Chondrocyte (in vitro differentiated cells): ENCODE measurements around the gene ACSF2. TPM values are rescaled to one million over a fixed set of nuclear protein-coding genes. Genes with fewer than 3 reads are reported as not detected.
"Not testable (repeated sequence)": the region's sequence is repeated elsewhere in the genome, so short reads cannot be mapped to it uniquely, and the experiment has no call there.

Experiments used
- DNase-seq: peaks from one replicate; pipeline ENCODE4 v3.0.0; 2021; ENCODE audit warnings: mixed read lengths, low spot score
- H3K27ac Mint-ChIP-seq: one replicate; pipeline ENCODE4 v1.8.0; 2021; ENCODE audit warnings: mild to moderate bottlenecking, moderate library complexity, mixed read lengths; ENCODE audit not compliant: unreplicated experiment
- H3K27me3 Mint-ChIP-seq: 2 replicates; pipeline ENCODE4 v1.8.0; 2021; ENCODE audit warnings: low read depth, mixed read lengths
- H3K36me3 Mint-ChIP-seq: 2 replicates; pipeline ENCODE4 v1.8.0; 2021; ENCODE audit warnings: low read depth, mixed read lengths
- H3K4me1 Mint-ChIP-seq: 2 replicates; pipeline ENCODE4 v1.8.0; 2021; ENCODE audit warnings: low read depth, mild to moderate bottlenecking, mixed read lengths
- H3K4me3 Mint-ChIP-seq: one replicate; pipeline ENCODE4 v1.8.0; 2021; ENCODE audit warnings: mild to moderate bottlenecking, moderate library complexity, mixed read lengths; ENCODE audit not compliant: unreplicated experiment
- H3K9me3 Mint-ChIP-seq: 2 replicates; pipeline ENCODE4 v1.8.0; 2021; ENCODE audit warnings: low read depth, mixed read lengths
- total RNA-seq: library from RNA; stranded (reverse); gene quantifications from 3 replicates; pipeline ENCODE4 v1.2.1, GENCODE V29; 2021
- TF ChIP-seq, protein P1 (sequence below): fragments of 200-600 bp; sonication (generic); IDR thresholded peaks from 2 replicates; pipeline ENCODE4 v1.5.0; 2021; ENCODE audit warnings: antibody characterized with exemption, mild to moderate bottlenecking, moderate library complexity

The ACSF2 gene
- total RNA-seq, 1 donor from 2014 or later: 17.4 TPM

DNA sequence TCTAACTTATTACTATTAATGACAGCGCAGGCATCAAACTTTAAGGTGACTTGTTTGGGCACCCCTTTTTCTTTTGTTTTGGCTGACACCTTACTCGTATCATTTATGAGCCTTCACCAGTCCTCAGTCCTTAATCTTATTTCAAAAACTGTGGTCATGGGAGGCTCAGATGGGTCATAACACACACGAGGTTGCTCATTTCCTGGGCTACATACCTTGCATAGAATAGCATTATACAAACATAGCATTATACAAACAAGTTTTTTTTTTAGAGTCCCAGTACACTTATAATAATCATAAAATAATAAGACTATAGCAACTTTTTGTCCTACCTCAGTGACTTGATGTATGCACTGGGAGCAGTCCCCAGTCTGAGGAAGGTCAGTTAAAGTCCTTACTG is 11.2 kb upstream of the ACSF2 start:
- Mint-ChIP-seq H3K36me3 (no peaks in the 10 kb centered on the region), H3K4me3 (no peak overlapping the region), H3K9me3 (no peaks in the 10 kb centered on the region), H3K27me3 (peaks cover 3% of the 10 kb centered on the region), H3K27ac (no peak overlapping the region), H3K4me1 (no peaks in the 10 kb centered on the region)
- TF ChIP-seq, protein P1, sequence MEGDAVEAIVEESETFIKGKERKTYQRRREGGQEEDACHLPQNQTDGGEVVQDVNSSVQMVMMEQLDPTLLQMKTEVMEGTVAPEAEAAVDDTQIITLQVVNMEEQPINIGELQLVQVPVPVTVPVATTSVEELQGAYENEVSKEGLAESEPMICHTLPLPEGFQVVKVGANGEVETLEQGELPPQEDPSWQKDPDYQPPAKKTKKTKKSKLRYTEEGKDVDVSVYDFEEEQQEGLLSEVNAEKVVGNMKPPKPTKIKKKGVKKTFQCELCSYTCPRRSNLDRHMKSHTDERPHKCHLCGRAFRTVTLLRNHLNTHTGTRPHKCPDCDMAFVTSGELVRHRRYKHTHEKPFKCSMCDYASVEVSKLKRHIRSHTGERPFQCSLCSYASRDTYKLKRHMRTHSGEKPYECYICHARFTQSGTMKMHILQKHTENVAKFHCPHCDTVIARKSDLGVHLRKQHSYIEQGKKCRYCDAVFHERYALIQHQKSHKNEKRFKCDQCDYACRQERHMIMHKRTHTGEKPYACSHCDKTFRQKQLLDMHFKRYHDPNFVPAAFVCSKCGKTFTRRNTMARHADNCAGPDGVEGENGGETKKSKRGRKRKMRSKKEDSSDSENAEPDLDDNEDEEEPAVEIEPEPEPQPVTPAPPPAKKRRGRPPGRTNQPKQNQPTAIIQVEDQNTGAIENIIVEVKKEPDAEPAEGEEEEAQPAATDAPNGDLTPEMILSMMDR: no peak
- DNase-seq: no peak

DNA sequence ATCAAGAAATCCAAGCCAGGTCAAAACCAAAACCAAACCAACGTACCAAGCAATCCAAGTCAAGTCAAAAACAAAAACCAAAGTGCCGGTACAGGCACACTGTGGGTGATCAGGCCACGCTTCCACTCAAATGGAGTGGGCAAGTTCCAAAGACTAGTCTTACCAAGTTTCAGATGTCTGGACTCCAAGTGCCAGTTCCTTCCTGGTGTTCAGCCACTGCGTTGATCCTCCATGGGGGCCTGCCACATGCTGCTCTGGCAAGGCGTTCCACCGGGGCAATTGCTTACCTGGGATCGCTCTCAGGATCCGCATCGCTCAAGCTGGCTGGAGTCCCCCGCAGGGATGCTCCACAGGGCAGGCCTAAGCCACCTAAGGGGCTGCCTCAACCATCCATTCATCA is 6.4 kb upstream of the ACSF2 start:
- H3K4me1 Mint-ChIP-seq: peaks cover 20% of the 10 kb centered on the region
- not testable (repeated sequence) for H3K27ac Mint-ChIP-seq, H3K36me3 Mint-ChIP-seq, H3K27me3 Mint-ChIP-seq, DNase-seq, H3K9me3 Mint-ChIP-seq, H3K4me3 Mint-ChIP-seq

DNA sequence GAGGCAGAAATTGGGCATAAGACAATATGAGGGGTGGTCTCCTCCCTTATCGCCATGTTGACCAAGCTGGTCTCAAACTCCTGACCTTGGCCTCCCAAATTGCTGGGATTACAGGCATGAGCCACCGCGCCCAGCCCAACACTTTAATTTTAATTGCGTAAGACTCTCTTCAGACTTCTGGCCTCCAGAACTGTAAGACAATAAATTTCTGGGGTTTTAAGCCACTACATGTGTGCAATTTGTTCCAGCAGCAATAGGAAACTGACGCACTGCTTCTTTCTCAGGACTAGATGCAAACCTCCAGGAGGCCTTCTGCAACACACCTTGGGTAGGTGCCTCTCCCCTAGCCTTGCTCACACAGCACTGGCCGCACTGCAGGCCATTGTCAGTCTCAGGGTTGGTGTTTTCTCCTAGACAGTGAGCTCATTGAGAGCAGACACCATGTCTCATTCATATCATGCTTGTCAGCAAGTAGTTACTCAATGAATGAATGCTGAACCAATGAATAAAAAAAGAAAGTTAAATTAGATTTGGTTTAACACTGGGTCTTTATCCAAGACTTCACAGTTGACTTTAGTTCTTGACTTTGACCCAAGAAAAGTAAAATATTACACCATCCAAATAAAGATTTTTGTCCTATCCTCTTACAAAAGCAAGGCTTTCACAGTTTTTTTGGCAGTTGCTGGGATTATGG is 5.5 kb upstream of the ACSF2 start:
- H3K4me1 Mint-ChIP-seq: peaks cover 24% of the 10 kb centered on the region
- H3K4me3 Mint-ChIP-seq: no peak overlapping the region
- H3K36me3 Mint-ChIP-seq: no peaks in the 10 kb centered on the region
- DNase-seq: no peak
- H3K9me3 Mint-ChIP-seq: no peaks in the 10 kb centered on the region
- H3K27ac Mint-ChIP-seq: peak overlapping the region; percentile 25
- TF ChIP-seq, protein P1: no peak
- H3K27me3 Mint-ChIP-seq: peaks cover 3% of the 10 kb centered on the region

GRCh38 chr17:50421308-50422051 is 4.5 kb upstream of the ACSF2 start:
- H3K9me3 Mint-ChIP-seq: no peaks in the 10 kb centered on the region
- H3K27me3 Mint-ChIP-seq: peaks cover 3% of the 10 kb centered on the region
- H3K27ac Mint-ChIP-seq: peak overlapping the region; percentile 13
- DNase-seq: no peak
- H3K4me1 Mint-ChIP-seq: peaks cover 27% of the 10 kb centered on the region
- H3K36me3 Mint-ChIP-seq: no peaks in the 10 kb centered on the region
- TF ChIP-seq, protein P1: no peak
- peak overlapping the region; percentile 31 for H3K4me3 Mint-ChIP-seq

GRCh38 chr17:50422738-50423137 is 3.3 kb upstream of the ACSF2 start:
- Mint-ChIP-seq H3K27ac (no peak overlapping the region), H3K27me3 (peaks cover 3% of the 10 kb centered on the region), H3K36me3 (no peaks in the 10 kb centered on the region), H3K4me1 (peaks cover 39% of the 10 kb centered on the region), H3K4me3 (no peak overlapping the region), H3K9me3 (no peaks in the 10 kb centered on the region)
- DNase-seq: no peak
- TF ChIP-seq, protein P1: no peak
